ENCODE results near the gene DPP10.

The DPP10 gene

GRCh38 chr2:115327061-115327460 is 884.6 kb downstream of the DPP10 start:
- no peaks in the 10 kb centered on the region for H3K79me1 ChIP-seq (ENCODE audit: low read depth, low read length)
- no peak overlapping the region for H2BK5ac ChIP-seq (ENCODE audit: low read length)
- H3K4me2 ChIP-seq (ENCODE audit: insufficient read depth, low read length, poor library complexity, severe bottlenecking), result no peak overlapping the region
- H2BK15ac ChIP-seq (ENCODE audit: low read length), result no peak overlapping the region
- H2AFZ ChIP-seq (ENCODE audit: low read length), result no peak overlapping the region
- no CpG with 5 or more reads among the region's 1 CpG for WGBS, 2 donors (ENCODE audit: extremely low coverage in 2 of 2, insufficient read length in 2 of 2, insufficient replicate concordance in 1 of 2)
- no peak overlapping the region for H3K23ac ChIP-seq (ENCODE audit: low read depth, low read length, poor library complexity)
- H3K9ac ChIP-seq (ENCODE audit: low read depth, low read length, poor library complexity), result no peak overlapping the region
- no peak overlapping the region for H4K91ac ChIP-seq (ENCODE audit: low read depth, low read length, poor library complexity)
- no peak overlapping the region for H2AK5ac ChIP-seq (ENCODE audit: low read depth, low read length)
- H2BK12ac ChIP-seq (ENCODE audit: low read length), result no peak overlapping the region
- no peak overlapping the region for H2BK120ac ChIP-seq (ENCODE audit: low read depth, low read length)
- H3K36me3 ChIP-seq (replicated peaks in 1 of 2; ENCODE audit: control insufficient read depth in 2 of 2, insufficient read depth in 2 of 2, low read length in 2 of 2), result no peaks in the 10 kb centered on the region
- DNase-seq (ENCODE audit: low spot score), result no peak
- no peaks in the 10 kb centered on the region for H3K27me3 ChIP-seq (ENCODE audit: control insufficient read depth in 3 of 3, insufficient read depth in 3 of 3, low read depth in 1 of 3, low read length in 3 of 3)
- no peak overlapping the region for H3K27ac ChIP-seq (replicated peaks; ENCODE audit: low read length)
- no peak overlapping the region for H3K4ac ChIP-seq (ENCODE audit: low read length)
- no peaks in the 10 kb centered on the region for H3K9me3 ChIP-seq (replicated peaks in 1 of 2; ENCODE audit: control insufficient read depth in 2 of 2, insufficient read depth in 1 of 2, low read depth in 1 of 2, low read length in 2 of 2)
- no peak overlapping the region for H4K8ac ChIP-seq (ENCODE audit: low read depth, low read length)
- no peak overlapping the region for H3K18ac ChIP-seq (ENCODE audit: low read length)
- no peak overlapping the region for H3K14ac ChIP-seq (ENCODE audit: low read length)
- H3K4me1 ChIP-seq (ENCODE audit: control insufficient read depth in 2 of 2, insufficient read depth in 1 of 2, low read depth in 1 of 2, low read length in 2 of 2), result no peaks in the 10 kb centered on the region
- H3K4me3 ChIP-seq (ENCODE audit: low read length in 2 of 2), result no peak overlapping the region

DNA sequence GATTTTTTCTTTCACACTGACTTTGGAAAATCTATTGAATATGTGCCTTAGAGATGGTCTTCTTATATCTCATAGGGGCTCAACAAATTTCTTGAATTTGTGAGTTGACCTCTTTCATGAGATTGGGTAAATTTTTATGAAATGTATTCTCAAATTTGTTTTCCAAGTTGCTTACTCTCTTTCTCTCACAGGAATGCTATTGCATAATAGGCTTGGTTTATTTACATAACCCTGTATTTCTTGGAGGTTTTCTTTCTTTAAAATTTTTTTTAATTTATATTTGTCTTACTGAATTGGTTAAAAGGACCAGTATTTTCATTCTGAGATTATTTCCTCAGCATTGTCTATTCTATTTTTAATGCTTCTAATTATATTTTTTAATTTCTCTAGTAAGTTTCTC is 917.1 kb downstream of the DPP10 start:
- H3K27me3 ChIP-seq (ENCODE audit: control insufficient read depth in 3 of 3, insufficient read depth in 3 of 3, low read depth in 1 of 3, low read length in 3 of 3), result no peaks in the 10 kb centered on the region
- no peak overlapping the region for H2BK15ac ChIP-seq (ENCODE audit: low read length)
- no peak overlapping the region for H3K18ac ChIP-seq (ENCODE audit: low read length)
- peaks cover 4% of the 10 kb centered on the region in 2 donors for H3K9me3 ChIP-seq (replicated peaks in 1 of 2; ENCODE audit: control insufficient read depth in 2 of 2, insufficient read depth in 1 of 2, low read depth in 1 of 2, low read length in 2 of 2)
- no peak overlapping the region for H3K9ac ChIP-seq (ENCODE audit: low read depth, low read length, poor library complexity)
- H4K8ac ChIP-seq (ENCODE audit: low read depth, low read length), result no peak overlapping the region
- no peak overlapping the region for H2AK5ac ChIP-seq (ENCODE audit: low read depth, low read length)
- no peak overlapping the region for H2AFZ ChIP-seq (ENCODE audit: low read length)
- H3K4ac ChIP-seq (ENCODE audit: low read length), result no peak overlapping the region
- no peak overlapping the region for H2BK120ac ChIP-seq (ENCODE audit: low read depth, low read length)
- H3K79me1 ChIP-seq (ENCODE audit: low read depth, low read length), result no peaks in the 10 kb centered on the region
- H3K14ac ChIP-seq (ENCODE audit: low read length), result no peak overlapping the region
- H2BK12ac ChIP-seq (ENCODE audit: low read length), result no peak overlapping the region
- H3K27ac ChIP-seq (replicated peaks; ENCODE audit: low read length), result no peak overlapping the region
- no peak overlapping the region for H3K23ac ChIP-seq (ENCODE audit: low read depth, low read length, poor library complexity)
- H3K4me3 ChIP-seq (ENCODE audit: low read length in 2 of 2), result no peak overlapping the region
- no peak overlapping the region for H4K91ac ChIP-seq (ENCODE audit: low read depth, low read length, poor library complexity)
- DNase-seq (ENCODE audit: low spot score), result no peak
- H3K4me1 ChIP-seq (ENCODE audit: control insufficient read depth in 2 of 2, insufficient read depth in 1 of 2, low read depth in 1 of 2, low read length in 2 of 2), result peaks cover 4% of the 10 kb centered on the region in 2 donors
- no peaks in the 10 kb centered on the region for H3K36me3 ChIP-seq (replicated peaks in 1 of 2; ENCODE audit: control insufficient read depth in 2 of 2, insufficient read depth in 2 of 2, low read length in 2 of 2)
- no peak overlapping the region for H3K4me2 ChIP-seq (ENCODE audit: insufficient read depth, low read length, poor library complexity, severe bottlenecking)
- H2BK5ac ChIP-seq (ENCODE audit: low read length), result no peak overlapping the region

DNA sequence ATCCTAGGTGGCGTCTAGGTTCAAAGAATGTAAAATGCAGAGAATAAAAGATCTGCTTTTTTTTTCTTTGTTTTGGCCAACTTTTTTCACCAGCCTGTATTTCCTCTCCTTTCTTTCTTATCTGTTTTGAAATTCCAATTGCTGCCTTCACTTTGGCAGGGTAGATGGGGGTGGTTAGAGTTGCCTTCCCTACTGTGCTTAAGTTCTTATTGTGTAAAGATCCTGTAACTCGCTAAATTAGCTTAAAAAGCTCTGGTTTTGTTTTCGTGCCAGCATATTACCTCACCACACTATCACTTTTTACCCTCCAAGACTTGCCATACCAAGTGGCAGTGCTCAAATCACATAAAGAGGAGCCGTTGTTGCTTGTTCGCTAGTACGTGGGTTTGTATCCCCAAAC is 921.7 kb downstream of the DPP10 start:
- no peak for DNase-seq (ENCODE audit: low spot score)
- Histone ChIP-seq H2BK12ac (ENCODE audit: low read length) (no peak overlapping the region), H3K9me3 (replicated peaks in 1 of 2; ENCODE audit: control insufficient read depth in 2 of 2, insufficient read depth in 1 of 2, low read depth in 1 of 2, low read length in 2 of 2) (no peaks in the 10 kb centered on the region), H3K27me3 (ENCODE audit: control insufficient read depth in 3 of 3, insufficient read depth in 3 of 3, low read depth in 1 of 3, low read length in 3 of 3) (no peaks in the 10 kb centered on the region), H3K18ac (ENCODE audit: low read length) (no peak overlapping the region), H3K79me1 (ENCODE audit: low read depth, low read length) (no peaks in the 10 kb centered on the region), H2BK5ac (ENCODE audit: low read length) (no peak overlapping the region), H3K27ac (replicated peaks; ENCODE audit: low read length) (no peak overlapping the region), H3K4me3 (ENCODE audit: low read length in 2 of 2) (no peak overlapping the region), H2BK120ac (ENCODE audit: low read depth, low read length) (no peak overlapping the region), H3K9ac (ENCODE audit: low read depth, low read length, poor library complexity) (no peak overlapping the region), H4K91ac (ENCODE audit: low read depth, low read length, poor library complexity) (no peak overlapping the region), H3K4me1 (ENCODE audit: control insufficient read depth in 2 of 2, insufficient read depth in 1 of 2, low read depth in 1 of 2, low read length in 2 of 2) (peaks cover 4% of the 10 kb centered on the region in 2 donors), H2AFZ (ENCODE audit: low read length) (peak overlapping the region; percentile 67), H3K14ac (ENCODE audit: low read length) (no peak overlapping the region), H3K36me3 (replicated peaks in 1 of 2; ENCODE audit: control insufficient read depth in 2 of 2, insufficient read depth in 2 of 2, low read length in 2 of 2) (no peaks in the 10 kb centered on the region), H2BK15ac (ENCODE audit: low read length) (no peak overlapping the region), H3K23ac (ENCODE audit: low read depth, low read length, poor library complexity) (no peak overlapping the region), H3K4me2 (ENCODE audit: insufficient read depth, low read length, poor library complexity, severe bottlenecking) (peak overlapping the region; percentile 11), H3K4ac (ENCODE audit: low read length) (no peak overlapping the region), H4K8ac (ENCODE audit: low read depth, low read length) (no peak overlapping the region), H2AK5ac (ENCODE audit: low read depth, low read length) (no peak overlapping the region)
- no CpG with 5 or more reads among the region's 6 CpGs for WGBS, 2 donors (ENCODE audit: extremely low coverage in 2 of 2, insufficient read length in 2 of 2, insufficient replicate concordance in 1 of 2)

DNA sequence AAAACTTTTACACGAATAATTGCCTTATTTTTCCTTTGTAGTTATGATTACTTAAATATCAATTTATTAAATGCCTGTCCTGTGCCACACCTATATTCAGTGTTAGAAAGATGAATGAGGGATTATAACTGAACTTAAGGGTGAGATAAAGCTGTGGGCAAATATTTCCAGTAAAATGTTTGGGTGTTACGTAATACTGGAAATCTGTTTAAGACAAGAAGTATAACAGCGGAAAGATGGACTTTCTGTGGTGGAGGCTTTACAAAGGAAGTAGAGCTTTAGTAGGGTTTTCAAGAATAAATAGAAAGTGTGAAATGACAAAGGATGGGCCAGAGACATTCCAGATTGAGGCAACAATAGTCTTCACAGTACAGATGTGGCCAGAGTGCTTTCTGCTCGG is 927.0 kb downstream of the DPP10 start:
- no CpG with 5 or more reads among the region's 4 CpGs for WGBS, 2 donors (ENCODE audit: extremely low coverage in 2 of 2, insufficient read length in 2 of 2, insufficient replicate concordance in 1 of 2)
- H3K27me3 ChIP-seq (ENCODE audit: control insufficient read depth in 3 of 3, insufficient read depth in 3 of 3, low read depth in 1 of 3, low read length in 3 of 3), result no peaks in the 10 kb centered on the region
- H3K4me3 ChIP-seq (ENCODE audit: low read length in 2 of 2), result no peak overlapping the region

More for the DNA sequence above, 927.0 kb downstream of the DPP10 start:
- Histone ChIP-seq H3K23ac (ENCODE audit: low read depth, low read length, poor library complexity) (no peak overlapping the region), H3K14ac (ENCODE audit: low read length) (no peak overlapping the region), H4K91ac (ENCODE audit: low read depth, low read length, poor library complexity) (no peak overlapping the region), H3K9me3 (replicated peaks in 1 of 2; ENCODE audit: control insufficient read depth in 2 of 2, insufficient read depth in 1 of 2, low read depth in 1 of 2, low read length in 2 of 2) (peaks cover 3% of the 10 kb centered on the region in 2 donors), H2BK5ac (ENCODE audit: low read length) (no peak overlapping the region), H3K4me1 (ENCODE audit: control insufficient read depth in 2 of 2, insufficient read depth in 1 of 2, low read depth in 1 of 2, low read length in 2 of 2) (no peaks in the 10 kb centered on the region), H2AK5ac (ENCODE audit: low read depth, low read length) (no peak overlapping the region), H3K27ac (replicated peaks; ENCODE audit: low read length) (no peak overlapping the region), H2BK120ac (ENCODE audit: low read depth, low read length) (no peak overlapping the region), H2BK12ac (ENCODE audit: low read length) (no peak overlapping the region), H2BK15ac (ENCODE audit: low read length) (no peak overlapping the region), H3K18ac (ENCODE audit: low read length) (no peak overlapping the region), H3K4ac (ENCODE audit: low read length) (no peak overlapping the region), H4K8ac (ENCODE audit: low read depth, low read length) (no peak overlapping the region), H2AFZ (ENCODE audit: low read length) (no peak overlapping the region), H3K9ac (ENCODE audit: low read depth, low read length, poor library complexity) (no peak overlapping the region), H3K79me1 (ENCODE audit: low read depth, low read length) (no peaks in the 10 kb centered on the region), H3K4me2 (ENCODE audit: insufficient read depth, low read length, poor library complexity, severe bottlenecking) (no peak overlapping the region), H3K36me3 (replicated peaks in 1 of 2; ENCODE audit: control insufficient read depth in 2 of 2, insufficient read depth in 2 of 2, low read length in 2 of 2) (no peaks in the 10 kb centered on the region)
- DNase-seq (ENCODE audit: low spot score), result no peak
